22Rv1 (cell line): ENCODE results near the gene BICRA.
"Not testable (repeated sequence)": the region's sequence is repeated elsewhere in the genome, so short reads cannot be mapped to it uniquely, and the experiment has no call there.

ENCODE experiments used
- CTCF ChIP-seq: fragments of 450-650 bp; IDR thresholded peaks from 2 replicates; pipeline ENCODE4 v1.5.1; 2017; ENCODE audit warnings: mild to moderate bottlenecking
- ZFX ChIP-seq: fragments of 450-650 bp; IDR thresholded peaks from 2 replicates; pipeline ENCODE4 v1.6.1; 2017; ENCODE audit warnings: antibody characterized with exemption, borderline replicate concordance

- TF ChIP-seq CTCF, ZFX: not testable (repeated sequence)
Measured at GRCh38 chr19:47728295-47728694, 119.4 kb downstream of the BICRA start.
